Dendritic cell treated with granulocyte-macrophage colony-stimulating factor and Interleukin-4, amounts not matched to agents 40 ng/mL and 50 ng/mL, for 4 days (primary cell): ENCODE data around the gene SHTN1.
A peak's percentile ranks its signal among the peaks of the same experiment; 100 is the strongest.

Source experiments
- H3K27ac Mint-ChIP-seq: one replicate; pipeline ENCODE4 v1.8.0; 2022; ENCODE audit warnings: mild to moderate bottlenecking, mixed read lengths
- H3K27me3 Mint-ChIP-seq: one replicate; pipeline ENCODE4 v1.8.0; 2022; ENCODE audit warnings: mild to moderate bottlenecking, mixed read lengths
- H3K36me3 Mint-ChIP-seq: one replicate; pipeline ENCODE4 v1.8.0; 2022; ENCODE audit warnings: low read depth, mixed read lengths
- H3K4me1 Mint-ChIP-seq: one replicate; pipeline ENCODE4 v1.8.0; 2022; ENCODE audit warnings: low read depth, mixed read lengths
- H3K4me3 Mint-ChIP-seq: one replicate; pipeline ENCODE4 v1.8.0; 2022; ENCODE audit warnings: mild to moderate bottlenecking, moderate library complexity, mixed read lengths
- H3K9me3 Mint-ChIP-seq: one replicate; pipeline ENCODE4 v1.8.0; 2022; ENCODE audit warnings: mixed read lengths
- intact Hi-C: fragments of 100-400 bp; cut with micrococcal nuclease; formaldehyde crosslinking; loops from one replicate; pipeline ENCODE4 v1.15.0; 2022

The SHTN1 gene, protein sequence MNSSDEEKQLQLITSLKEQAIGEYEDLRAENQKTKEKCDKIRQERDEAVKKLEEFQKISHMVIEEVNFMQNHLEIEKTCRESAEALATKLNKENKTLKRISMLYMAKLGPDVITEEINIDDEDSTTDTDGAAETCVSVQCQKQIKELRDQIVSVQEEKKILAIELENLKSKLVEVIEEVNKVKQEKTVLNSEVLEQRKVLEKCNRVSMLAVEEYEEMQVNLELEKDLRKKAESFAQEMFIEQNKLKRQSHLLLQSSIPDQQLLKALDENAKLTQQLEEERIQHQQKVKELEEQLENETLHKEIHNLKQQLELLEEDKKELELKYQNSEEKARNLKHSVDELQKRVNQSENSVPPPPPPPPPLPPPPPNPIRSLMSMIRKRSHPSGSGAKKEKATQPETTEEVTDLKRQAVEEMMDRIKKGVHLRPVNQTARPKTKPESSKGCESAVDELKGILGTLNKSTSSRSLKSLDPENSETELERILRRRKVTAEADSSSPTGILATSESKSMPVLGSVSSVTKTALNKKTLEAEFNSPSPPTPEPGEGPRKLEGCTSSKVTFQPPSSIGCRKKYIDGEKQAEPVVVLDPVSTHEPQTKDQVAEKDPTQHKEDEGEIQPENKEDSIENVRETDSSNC

DNA sequence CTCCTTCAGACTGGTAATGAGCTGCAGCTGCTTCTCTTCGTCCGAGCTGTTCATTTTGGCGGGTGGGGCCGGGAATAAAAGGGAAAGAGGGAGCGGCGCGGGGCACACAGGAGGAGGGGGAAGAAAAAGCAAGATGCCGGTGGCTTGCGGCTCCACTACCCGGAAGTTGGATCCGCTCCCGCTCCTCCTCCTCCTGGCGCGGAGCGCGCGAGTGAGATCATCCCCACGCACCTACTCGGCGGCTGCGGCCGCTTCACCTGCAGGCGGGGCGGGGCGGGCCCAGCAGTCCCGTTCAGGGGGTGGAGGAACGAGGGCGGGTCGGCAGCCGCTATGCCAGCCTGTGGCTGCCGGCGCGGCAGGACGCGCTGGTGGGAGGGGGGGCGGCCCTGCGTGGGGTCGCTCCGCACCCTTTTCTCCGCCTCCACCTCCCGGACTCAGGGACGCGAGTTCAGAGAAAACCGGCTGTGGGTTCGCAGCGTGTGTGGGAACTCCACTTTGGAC lies at the start of gene SHTN1:
Gene SHTN1 (minus strand): TSS at position 162 of the 501 bp plus-strand sequence. CDS start 108 bp downstream, at position 54.
- peak within 1 kb of the TSS; percentile 94 for H3K27ac Mint-ChIP-seq
- H3K4me3 Mint-ChIP-seq, result peak within 1 kb of the TSS; percentile 88
- peaks cover 26% of the 10 kb centered on the region for H3K36me3 Mint-ChIP-seq
- intact Hi-C loops, result loop anchor here (10.0 kb wide), 1 partner anchor 370 kb away; the partner anchor contains the start of gene PDZD8
- peaks cover 3% of the 10 kb centered on the region for H3K27me3 Mint-ChIP-seq
- no peaks in the 10 kb centered on the region for H3K9me3 Mint-ChIP-seq
- H3K4me1 Mint-ChIP-seq, result peaks cover 42% of the 10 kb centered on the region

DNA sequence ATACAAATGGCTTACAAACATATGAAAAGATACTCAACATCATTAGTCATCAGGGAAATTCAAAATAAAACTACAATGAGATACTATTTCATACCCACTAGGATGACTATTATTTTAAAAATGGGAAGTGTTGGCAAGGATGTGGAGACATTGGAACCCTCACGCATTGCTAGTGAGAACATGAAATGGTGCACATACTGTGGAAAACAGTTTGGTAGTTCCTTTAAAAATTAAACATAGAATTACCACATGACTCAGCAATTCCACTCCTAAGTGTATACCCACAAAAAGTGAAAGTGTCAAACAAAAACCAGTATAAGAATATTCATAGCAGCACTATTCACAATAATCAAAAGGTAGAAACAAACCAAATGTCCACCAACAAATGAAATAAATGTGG lies 48.5 kb upstream of the SHTN1 start:
- no peaks in the 10 kb centered on the region for H3K36me3 Mint-ChIP-seq
- no peak overlapping the region for H3K4me3 Mint-ChIP-seq
- no peak overlapping the region for H3K27ac Mint-ChIP-seq
- H3K9me3 Mint-ChIP-seq, result peaks cover 32% of the 10 kb centered on the region
- peaks cover 25% of the 10 kb centered on the region for H3K27me3 Mint-ChIP-seq
- H3K4me1 Mint-ChIP-seq, result no peaks in the 10 kb centered on the region
- intact Hi-C loops, result no loop called here

DNA sequence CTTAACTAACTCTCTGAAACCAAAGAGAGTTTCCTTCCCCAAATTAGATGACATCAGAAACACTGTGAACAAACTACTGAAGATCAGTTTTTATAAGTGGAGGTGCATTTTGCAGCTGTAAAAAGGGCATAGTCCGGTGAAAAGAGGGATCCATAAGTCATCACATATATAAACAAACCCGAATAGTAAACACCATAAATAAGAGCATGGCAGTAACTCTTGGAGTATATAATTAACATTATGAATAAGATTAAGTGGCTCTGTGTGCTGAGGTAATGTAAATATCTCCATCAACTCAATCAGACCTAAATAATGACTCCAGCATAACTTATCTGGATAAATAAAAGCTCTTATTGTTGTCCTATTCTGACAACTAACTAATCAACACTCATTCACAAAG lies 43.0 kb upstream of the SHTN1 start:
- intact Hi-C loops, result no loop called here
- no peaks in the 10 kb centered on the region for H3K36me3 Mint-ChIP-seq
- no peak overlapping the region for H3K27ac Mint-ChIP-seq
- H3K27me3 Mint-ChIP-seq, result peaks cover 19% of the 10 kb centered on the region
- H3K4me1 Mint-ChIP-seq, result no peaks in the 10 kb centered on the region
- H3K4me3 Mint-ChIP-seq, result no peak overlapping the region
- H3K9me3 Mint-ChIP-seq, result peaks cover 29% of the 10 kb centered on the region

DNA sequence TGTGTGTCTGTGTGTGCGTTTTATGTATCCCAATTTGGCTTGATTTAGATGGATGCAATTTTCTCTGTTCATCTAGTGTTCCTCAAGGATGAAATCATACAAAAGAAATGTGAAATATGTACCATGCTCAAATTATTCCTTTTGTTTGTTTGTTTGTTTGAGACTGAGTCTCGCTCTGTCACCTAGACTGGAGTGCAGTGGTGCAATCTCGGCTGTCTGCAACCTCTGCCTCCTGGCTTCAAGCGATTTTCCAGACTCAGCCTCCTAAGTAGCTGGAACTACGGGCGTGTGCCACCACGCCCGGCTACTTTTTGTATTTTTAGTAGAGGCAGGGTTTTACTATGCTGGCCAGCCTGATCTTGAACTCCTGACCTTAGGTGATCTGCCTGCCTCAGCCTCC lies 11.3 kb upstream of the SHTN1 start:
- H3K36me3 Mint-ChIP-seq, result peaks cover 20% of the 10 kb centered on the region
- peaks cover 8% of the 10 kb centered on the region for H3K27me3 Mint-ChIP-seq
- H3K27ac Mint-ChIP-seq, result no peak overlapping the region
- no peaks in the 10 kb centered on the region for H3K4me1 Mint-ChIP-seq
- no peak overlapping the region for H3K4me3 Mint-ChIP-seq
- no peaks in the 10 kb centered on the region for H3K9me3 Mint-ChIP-seq
- intact Hi-C loops, result no loop called here

DNA sequence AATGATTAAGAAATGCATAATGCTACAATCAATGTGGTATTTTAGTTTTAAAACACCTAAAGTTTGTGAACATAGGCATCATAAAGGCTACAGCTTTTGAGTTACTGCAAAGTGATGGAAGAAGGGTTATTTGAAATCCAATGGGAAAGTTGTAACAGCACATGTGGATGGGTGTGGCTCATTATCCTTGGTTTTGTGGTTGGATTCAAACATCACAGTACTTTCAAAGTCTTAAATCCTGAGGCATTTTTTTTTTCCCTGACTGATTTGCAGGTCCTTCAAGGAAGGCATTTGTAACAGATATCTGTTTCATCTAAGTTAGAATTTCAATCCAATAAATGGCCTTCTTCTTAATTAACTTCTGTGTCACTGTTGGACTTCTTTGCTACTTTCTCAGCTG lies 9.8 kb upstream of the SHTN1 start:
- no peak overlapping the region for H3K4me3 Mint-ChIP-seq
- intact Hi-C loops, result no loop called here
- peaks cover 20% of the 10 kb centered on the region for H3K36me3 Mint-ChIP-seq
- no peaks in the 10 kb centered on the region for H3K9me3 Mint-ChIP-seq
- no peak overlapping the region for H3K27ac Mint-ChIP-seq
- no peaks in the 10 kb centered on the region for H3K4me1 Mint-ChIP-seq
- H3K27me3 Mint-ChIP-seq, result peaks cover 8% of the 10 kb centered on the region

DNA sequence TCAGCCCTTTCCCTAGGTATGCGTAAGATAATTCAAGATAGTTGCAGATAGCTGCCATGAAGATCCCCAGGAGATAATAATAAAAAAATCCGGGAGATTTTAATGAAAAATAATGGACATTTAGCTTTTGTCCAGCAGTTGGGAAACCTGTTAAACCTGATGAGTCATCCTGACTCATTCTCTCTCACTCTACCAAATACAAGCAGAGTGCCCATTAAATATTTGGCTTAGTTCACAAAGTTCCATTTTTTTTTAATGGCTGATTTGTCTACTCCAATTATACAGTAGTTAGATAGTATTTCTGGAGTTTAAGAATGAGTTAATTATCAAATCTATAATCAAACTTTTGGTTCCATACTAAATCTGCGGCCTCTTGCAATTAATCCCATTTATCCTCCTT lies 2.1 kb upstream of the SHTN1 start:
- H3K27me3 Mint-ChIP-seq, result peaks cover 6% of the 10 kb centered on the region
- H3K36me3 Mint-ChIP-seq, result peaks cover 26% of the 10 kb centered on the region
- no peak overlapping the region for H3K27ac Mint-ChIP-seq
- no peaks in the 10 kb centered on the region for H3K9me3 Mint-ChIP-seq
- H3K4me1 Mint-ChIP-seq, result peaks cover 25% of the 10 kb centered on the region
- intact Hi-C loops, result loop anchor here (10.0 kb wide), 1 partner anchor 368 kb away; the partner anchor contains the start of gene PDZD8
- no peak overlapping the region for H3K4me3 Mint-ChIP-seq

DNA sequence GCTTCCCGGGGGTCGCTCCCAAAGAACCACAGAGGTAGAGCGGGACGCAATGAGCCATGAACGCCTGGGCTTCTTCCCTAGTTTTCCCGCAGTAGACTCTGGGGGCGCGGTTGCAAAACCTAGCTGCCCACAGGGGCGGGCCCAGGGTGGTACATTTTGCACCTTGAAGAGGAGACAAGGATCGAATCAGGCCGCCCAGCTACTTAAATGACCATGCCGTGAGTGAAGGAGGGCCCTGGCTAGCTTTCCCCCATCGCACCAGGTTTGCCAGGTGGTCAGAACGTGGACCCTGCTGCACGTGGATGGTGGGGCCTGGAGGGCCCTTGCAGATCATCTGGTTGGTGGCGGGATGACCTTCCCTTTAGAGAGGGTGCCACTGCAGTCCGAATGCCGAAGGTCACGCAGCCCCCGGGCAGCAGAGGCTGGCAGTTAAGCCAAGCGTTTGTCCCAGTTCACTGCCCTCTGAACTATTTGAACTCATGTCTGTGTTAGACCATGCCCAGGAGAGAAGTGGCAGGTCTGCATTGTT lies 604 bp upstream of the SHTN1 start:
- Mint-ChIP-seq H3K4me1 (peaks cover 37% of the 10 kb centered on the region), H3K27me3 (peaks cover 3% of the 10 kb centered on the region), H3K27ac (peak overlapping the region; percentile 94), H3K36me3 (peaks cover 26% of the 10 kb centered on the region), H3K4me3 (peak overlapping the region; percentile 88), H3K9me3 (no peaks in the 10 kb centered on the region)
- intact Hi-C loops, result loop anchor here (10.0 kb wide), 1 partner anchor 369 kb away; the partner anchor contains the start of gene PDZD8

DNA sequence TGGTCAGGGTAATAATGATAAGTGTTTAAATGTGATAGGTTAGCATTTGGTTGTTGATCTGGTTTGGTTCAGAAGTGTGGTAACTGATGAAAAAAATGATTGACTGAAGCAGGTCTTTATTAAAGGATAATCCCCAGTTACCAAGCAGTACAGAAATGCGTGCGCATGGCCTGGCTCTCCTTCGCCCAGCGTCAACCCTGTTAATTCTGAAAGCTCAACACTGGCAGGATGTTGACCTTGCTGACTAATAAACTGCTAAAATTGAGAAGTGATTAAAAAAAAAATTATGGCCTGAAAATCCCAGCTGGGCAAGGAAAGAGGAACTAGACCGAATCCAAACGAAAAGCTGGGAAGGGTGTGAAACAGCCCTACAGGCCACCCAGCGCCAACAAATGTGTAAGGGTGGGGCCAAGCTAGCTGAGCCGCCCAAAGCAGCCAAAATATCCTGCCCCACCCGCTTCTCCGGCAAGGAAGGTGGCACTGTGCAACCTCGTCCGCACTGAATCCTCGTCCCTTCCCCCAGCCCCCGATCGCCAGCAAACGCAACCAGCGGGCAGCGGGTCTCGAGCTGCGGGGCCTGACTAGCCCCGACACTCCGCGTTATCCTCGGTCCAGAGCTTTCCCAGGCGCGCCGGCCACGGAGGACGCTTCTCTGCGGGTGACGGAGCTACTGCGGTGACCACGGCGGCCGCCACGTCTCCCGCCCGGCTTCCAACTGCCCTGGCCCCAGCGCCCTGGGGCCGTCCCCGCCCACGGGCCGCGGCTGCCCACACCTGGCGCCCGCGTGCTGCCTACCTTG lies 561 bp downstream of the SHTN1 start:
- peaks cover 44% of the 10 kb centered on the region for H3K4me1 Mint-ChIP-seq
- H3K27ac Mint-ChIP-seq, result peak overlapping the region; percentile 94
- H3K9me3 Mint-ChIP-seq, result no peaks in the 10 kb centered on the region
- H3K4me3 Mint-ChIP-seq, result peak overlapping the region; percentile 88
- intact Hi-C loops, result loop anchor here (1.0 to 10.0 kb wide), 4 partner anchors 56 to 370 kb away; partner anchors contain the start of gene PDZD8
- H3K36me3 Mint-ChIP-seq, result peaks cover 26% of the 10 kb centered on the region
- H3K27me3 Mint-ChIP-seq, result peaks cover 3% of the 10 kb centered on the region

DNA sequence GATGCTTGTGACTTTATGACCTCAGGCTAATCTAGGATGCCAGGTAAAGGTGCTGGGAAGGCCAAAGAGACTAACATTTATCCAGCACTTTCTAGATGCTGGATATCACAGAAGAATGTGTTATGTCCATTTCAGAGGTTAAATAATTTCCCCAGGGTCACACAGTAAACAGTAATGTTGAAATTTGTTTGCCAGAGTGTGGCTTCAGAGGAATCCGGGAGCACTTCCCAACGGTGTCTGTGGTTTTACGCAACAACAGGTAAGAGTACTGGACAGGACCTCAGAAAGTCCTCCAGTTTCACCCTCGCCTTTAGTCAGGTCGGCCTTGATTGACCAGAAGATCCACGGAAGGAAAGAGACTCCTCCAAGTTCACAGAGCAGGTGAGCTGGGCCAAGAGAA lies 1.7 kb downstream of the SHTN1 start:
- Mint-ChIP-seq H3K36me3 (peaks cover 18% of the 10 kb centered on the region), H3K27ac (peak overlapping the region; percentile 94), H3K27me3 (no peaks in the 10 kb centered on the region), H3K9me3 (no peaks in the 10 kb centered on the region), H3K4me1 (peaks cover 44% of the 10 kb centered on the region), H3K4me3 (peak overlapping the region; percentile 64)
- intact Hi-C loops, result loop anchor here (5.0 to 10.0 kb wide), 3 partner anchors 111 to 371 kb away; partner anchors contain the start of gene PDZD8

DNA sequence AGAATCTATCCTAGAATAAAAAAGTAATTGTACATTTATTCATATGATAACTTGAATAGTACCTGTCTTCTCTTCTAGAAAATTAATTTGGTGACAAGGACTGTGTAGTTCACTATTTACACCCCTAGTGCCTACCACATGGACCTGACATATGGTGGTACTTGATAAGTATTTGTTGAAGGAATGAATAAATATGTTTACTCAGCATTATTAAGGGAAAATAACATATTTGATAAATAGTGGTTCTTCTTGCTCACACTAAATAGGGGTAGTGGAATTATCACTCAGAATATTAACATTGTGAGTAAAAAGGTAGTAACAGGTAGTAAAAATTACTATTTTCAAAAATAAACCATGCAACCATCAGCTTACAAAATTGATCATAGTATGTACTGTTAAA lies 2.8 kb downstream of the SHTN1 start:
- Mint-ChIP-seq H3K27me3 (no peaks in the 10 kb centered on the region), H3K9me3 (no peaks in the 10 kb centered on the region), H3K4me1 (peaks cover 52% of the 10 kb centered on the region), H3K36me3 (peaks cover 23% of the 10 kb centered on the region), H3K4me3 (no peak overlapping the region), H3K27ac (no peak overlapping the region)
- intact Hi-C loops, result loop anchor here (5.0 to 10.0 kb wide), 3 partner anchors 110 to 373 kb away; partner anchors contain the start of gene PDZD8

DNA sequence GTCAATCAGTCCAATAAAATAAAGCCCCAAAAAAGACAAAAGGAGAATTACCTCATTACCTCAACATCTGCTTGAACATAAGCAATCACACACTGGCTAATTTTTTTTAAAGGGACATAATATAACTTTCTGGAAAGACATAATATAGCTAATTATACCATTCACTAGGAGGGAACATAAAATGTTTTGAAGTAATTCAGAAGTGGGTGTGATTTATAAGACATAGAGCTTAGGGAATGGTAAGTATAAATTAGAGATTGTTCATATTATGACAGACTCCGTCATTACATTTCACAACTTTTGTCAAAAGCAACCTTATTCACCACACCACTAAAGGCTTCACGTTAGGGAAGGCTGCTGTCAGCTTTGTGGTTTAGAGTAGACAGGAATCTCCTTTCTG lies 3.8 kb downstream of the SHTN1 start:
- no peaks in the 10 kb centered on the region for H3K9me3 Mint-ChIP-seq
- no peak overlapping the region for H3K4me3 Mint-ChIP-seq
- peaks cover 23% of the 10 kb centered on the region for H3K36me3 Mint-ChIP-seq
- no peaks in the 10 kb centered on the region for H3K27me3 Mint-ChIP-seq
- intact Hi-C loops, result loop anchor here (5.0 to 10.0 kb wide), 3 partner anchors 109 to 374 kb away; partner anchors contain the start of gene PDZD8
- H3K4me1 Mint-ChIP-seq, result peaks cover 58% of the 10 kb centered on the region
- peak overlapping the region; percentile 46 for H3K27ac Mint-ChIP-seq

DNA sequence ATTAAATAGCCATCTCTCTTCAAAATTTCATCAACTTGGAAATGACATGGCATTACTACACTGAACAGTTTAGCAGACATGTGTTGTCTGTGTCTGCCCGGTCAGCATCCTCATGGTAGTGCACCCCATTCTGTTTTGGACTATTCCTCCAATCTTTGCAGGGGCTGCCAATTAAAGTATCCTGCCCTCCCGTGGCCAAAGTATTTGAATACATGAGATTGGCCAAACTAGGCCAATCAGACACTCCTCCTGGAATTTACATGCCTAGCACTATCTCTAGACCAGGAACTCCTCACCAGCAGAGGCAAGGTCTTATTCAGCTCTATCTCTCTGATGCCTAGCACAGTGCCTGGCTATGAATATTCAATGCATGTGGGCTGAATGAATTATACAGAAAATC lies 4.4 kb downstream of the SHTN1 start:
- Mint-ChIP-seq H3K4me1 (peaks cover 52% of the 10 kb centered on the region), H3K36me3 (peaks cover 22% of the 10 kb centered on the region), H3K27ac (no peak overlapping the region), H3K27me3 (no peaks in the 10 kb centered on the region), H3K9me3 (no peaks in the 10 kb centered on the region), H3K4me3 (no peak overlapping the region)
- intact Hi-C loops, result loop anchor here (5.0 to 10.0 kb wide), 3 partner anchors 108 to 374 kb away; partner anchors contain the start of gene PDZD8

DNA sequence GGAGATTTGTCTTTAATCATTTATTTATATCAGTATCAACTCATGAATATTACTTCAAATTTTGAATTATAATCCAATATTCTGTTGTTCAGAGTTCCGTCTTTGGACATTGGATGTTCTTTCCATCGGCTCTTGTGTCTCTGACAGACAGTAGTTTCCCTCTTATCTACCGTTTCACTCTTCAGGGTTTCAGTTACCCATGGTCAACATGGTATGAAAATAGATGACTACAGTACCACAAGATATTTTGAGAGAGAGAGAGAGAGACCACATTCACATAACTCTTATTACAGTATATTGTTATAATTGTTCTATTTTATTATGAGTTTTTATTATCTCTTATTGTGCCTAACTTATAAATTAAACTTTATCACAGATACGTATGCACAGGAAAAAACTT lies 6.8 kb downstream of the SHTN1 start:
- Mint-ChIP-seq H3K27ac (no peak overlapping the region), H3K9me3 (no peaks in the 10 kb centered on the region), H3K4me1 (peaks cover 38% of the 10 kb centered on the region), H3K36me3 (peaks cover 7% of the 10 kb centered on the region), H3K4me3 (no peak overlapping the region), H3K27me3 (no peaks in the 10 kb centered on the region)
- intact Hi-C loops, result no loop called here
